Measurements from ENCODE around the gene ZACN. TPM values are rescaled to one million over a fixed set of nuclear protein-coding genes. Genes with fewer than 3 reads are reported as not detected.

The ZACN gene
- total and polyA plus RNA-seq, 7 donors: 0.08 to 1.6 (median 1.2) TPM; not detected in 3

GRCh38 chr17:76080768-76081287 lies 1.8 kb downstream of the ZACN start:
- H3K27me3 ChIP-seq (ENCODE audit: insufficient read depth in 3 of 3, low read length in 2 of 3): peaks cover 0 to 35% (median 20%) of the 10 kb centered on the region in 3 donors

GRCh38 chr17:76081295-76082210 lies 2.6 kb downstream of the ZACN start:
- no peak for DNase-seq
- peak in 2 of 4 donors; percentile 5 to 11 for ATAC-seq
- Histone ChIP-seq H3K4me3 (no peak overlapping the region), H3K27ac (no peak overlapping the region), H3K27me3 (ENCODE audit: insufficient read depth in 3 of 3, low read length in 2 of 3) (peaks cover 0 to 28% (median 12%) of the 10 kb centered on the region in 3 donors), H3K36me3 (ENCODE audit: insufficient read depth in 1 of 2, low read depth in 1 of 2) (peaks cover 0 to 43% of the 10 kb centered on the region in 2 donors), H3K4me1 (peaks cover 8% of the 10 kb centered on the region), H3K9me3 (no peaks in the 10 kb centered on the region)
- WGBS, 3 donors: 59 to 65% (median 60%) methylated on average over 25 to 27 of the region's 27 CpGs
- no peak for TF ChIP-seq CTCF (IDR thresholded peaks at IDR 0.05)
- intact Hi-C loops (cut with DNase I): no loop called here

More at GRCh38 chr17:76080768-76081287, 1.8 kb downstream of the ZACN start:
- Histone ChIP-seq H3K27ac (no peak overlapping the region), H3K4me3 (no peak overlapping the region), H3K9me3 (no peaks in the 10 kb centered on the region), H3K4me1 (peaks cover 12% of the 10 kb centered on the region), H3K36me3 (ENCODE audit: insufficient read depth in 1 of 2, low read depth in 1 of 2) (peaks cover 0 to 36% of the 10 kb centered on the region in 2 donors)
- intact Hi-C loops (cut with DNase I): no loop called here
- no peak for TF ChIP-seq CTCF (IDR thresholded peaks at IDR 0.05)
- ATAC-seq (peak in 3 of 4 donors; percentile 20 to 36 (median 24)), DNase-seq (no peak)
- WGBS, 3 donors: 16 to 27% (median 22%) methylated on average over 6 of the region's 6 CpGs

DNA sequence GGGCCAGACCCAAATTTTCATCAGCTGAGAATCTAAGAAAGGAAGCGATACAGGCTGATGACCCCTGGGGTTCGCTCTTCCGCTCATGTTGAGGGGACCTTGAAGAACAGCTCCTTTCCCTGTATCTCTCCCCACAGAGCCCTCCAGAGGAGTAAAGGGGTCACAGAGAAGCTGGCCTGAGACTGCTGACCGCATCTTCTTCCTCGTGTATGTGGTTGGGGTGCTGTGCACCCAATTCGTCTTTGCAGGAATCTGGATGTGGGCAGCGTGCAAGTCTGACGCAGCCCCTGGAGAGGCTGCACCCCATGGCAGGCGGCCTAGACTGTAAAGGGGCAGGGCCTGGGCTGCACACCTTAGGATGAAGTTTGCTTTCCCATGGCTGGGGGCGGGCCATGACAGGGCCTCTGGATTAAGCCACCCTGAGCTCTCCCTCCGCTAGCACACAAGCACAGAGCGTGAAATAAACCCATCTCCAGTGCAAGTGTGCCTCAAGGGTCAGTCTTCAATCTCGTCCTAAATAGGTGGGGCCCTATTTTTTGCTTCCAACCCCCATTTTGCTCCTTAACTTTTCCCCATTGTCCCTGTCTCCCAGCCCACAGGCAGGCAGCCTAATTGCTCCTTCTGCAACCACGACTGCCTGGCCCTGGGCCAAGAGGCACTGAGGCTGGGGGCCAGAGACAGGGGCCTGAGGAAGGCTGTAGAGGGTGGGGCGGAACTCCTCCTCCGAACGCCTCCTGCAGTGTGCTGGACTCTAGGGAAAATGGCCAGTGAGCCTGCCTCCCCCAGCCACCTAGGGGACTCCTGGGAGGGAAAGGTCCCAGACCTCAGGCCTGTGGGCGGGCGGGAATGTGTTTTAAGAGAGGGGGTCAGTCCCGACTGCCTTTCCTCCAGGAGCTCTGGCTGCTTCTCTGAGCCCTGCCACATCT lies 3.6 kb downstream of the ZACN start:
- WGBS, 3 donors: 82 to 84% (median 83%) methylated on average over 20 of the region's 20 CpGs

More for the DNA sequence above, 3.6 kb downstream of the ZACN start:
- no peak for ATAC-seq
- no peak overlapping the region for H3K27ac ChIP-seq
- intact Hi-C loops (cut with DNase I): no loop called here
- H3K9me3 ChIP-seq: no peaks in the 10 kb centered on the region
- no peak overlapping the region for H3K4me3 ChIP-seq
- peaks cover 0 to 17% (median 3%) of the 10 kb centered on the region in 3 donors for H3K27me3 ChIP-seq (ENCODE audit: insufficient read depth in 3 of 3, low read length in 2 of 3)
- peaks cover 3 to 54% of the 10 kb centered on the region in 2 donors for H3K36me3 ChIP-seq (ENCODE audit: insufficient read depth in 1 of 2, low read depth in 1 of 2)
- no peak for DNase-seq
- no peaks in the 10 kb centered on the region for H3K4me1 ChIP-seq
- TF ChIP-seq CTCF (IDR thresholded peaks at IDR 0.05): no peak
